Measurements from ENCODE around the gene UBE2D2. TPM values are rescaled to one million over a fixed set of nuclear protein-coding genes. Genes with fewer than 3 reads are reported as not detected.

The UBE2D2 gene
- total RNA-seq, 1 donor from 2014 or later = 127 TPM

DNA sequence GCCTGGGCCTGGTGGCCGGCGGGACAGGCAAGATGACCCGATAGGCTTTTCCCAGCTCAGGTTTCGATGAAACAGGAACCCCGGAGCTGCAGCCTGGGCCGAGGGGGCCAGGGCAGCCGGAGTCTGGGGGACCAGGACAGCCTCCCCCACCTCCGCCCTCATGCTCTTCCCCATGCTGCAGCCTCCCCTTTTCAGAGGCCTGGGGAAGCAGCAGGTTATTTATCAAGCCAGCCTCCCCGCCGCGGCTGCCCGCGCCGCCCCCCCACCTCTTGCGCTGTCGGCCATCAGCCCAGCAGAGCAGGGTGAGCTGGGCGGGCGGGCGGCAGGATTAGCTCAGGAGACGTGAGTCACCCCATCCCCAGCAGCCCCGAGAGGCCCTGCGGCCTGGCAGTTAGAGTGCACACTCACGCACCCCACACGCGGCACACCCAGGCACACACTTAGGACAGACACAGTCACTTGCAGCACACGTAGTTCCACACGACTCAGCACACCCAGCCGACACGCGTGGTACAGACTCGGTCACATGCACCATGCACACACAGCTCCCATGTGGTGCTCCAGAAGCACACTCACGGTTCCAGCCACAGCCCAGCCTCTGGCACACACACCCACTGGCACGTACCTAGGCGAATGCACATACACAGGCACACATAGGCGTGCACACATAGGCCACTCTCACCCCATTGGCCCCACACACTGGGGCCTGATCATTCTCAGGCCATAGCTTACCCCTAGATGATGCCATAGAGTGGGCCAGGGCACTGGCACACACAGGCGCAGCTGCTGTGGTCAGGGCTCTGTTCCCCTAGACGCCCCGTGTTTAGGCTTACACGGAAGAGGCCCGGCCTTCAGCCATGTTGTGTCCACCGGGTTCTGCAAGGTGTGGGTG, 100.0 kb downstream of the UBE2D2 start:
- Mint-ChIP-seq H3K27me3 (ENCODE audit: unreplicated experiment) (no peaks in the 10 kb centered on the region), H3K4me3 (ENCODE audit: unreplicated experiment) (peak overlapping the region; percentile 56), H3K36me3 (ENCODE audit: unreplicated experiment) (peaks cover 4% of the 10 kb centered on the region), H3K9me3 (ENCODE audit: unreplicated experiment) (no peaks in the 10 kb centered on the region), H3K4me1 (ENCODE audit: unreplicated experiment) (peaks cover 85% of the 10 kb centered on the region), H3K27ac (ENCODE audit: unreplicated experiment) (peak overlapping the region; percentile 95)
- peak; percentile 94 for DNase-seq (ENCODE audit: extremely low spot score, unreplicated experiment)
- TF ChIP-seq CTCF (IDR thresholded peaks at IDR 0.05) = no peak

GRCh38 chr5:139662617-139663016, 101.5 kb downstream of the UBE2D2 start:
- no peaks in the 10 kb centered on the region for H3K27me3 Mint-ChIP-seq (ENCODE audit: unreplicated experiment)
- peak overlapping the region; percentile 95 for H3K27ac Mint-ChIP-seq (ENCODE audit: unreplicated experiment)
- TF ChIP-seq CTCF (IDR thresholded peaks at IDR 0.05) = no peak
- DNase-seq (ENCODE audit: extremely low spot score, unreplicated experiment) = no peak
- H3K9me3 Mint-ChIP-seq (ENCODE audit: unreplicated experiment) = no peaks in the 10 kb centered on the region
- H3K36me3 Mint-ChIP-seq (ENCODE audit: unreplicated experiment) = no peaks in the 10 kb centered on the region
- peaks cover 85% of the 10 kb centered on the region for H3K4me1 Mint-ChIP-seq (ENCODE audit: unreplicated experiment)
- H3K4me3 Mint-ChIP-seq (ENCODE audit: unreplicated experiment) = no peak overlapping the region

DNA sequence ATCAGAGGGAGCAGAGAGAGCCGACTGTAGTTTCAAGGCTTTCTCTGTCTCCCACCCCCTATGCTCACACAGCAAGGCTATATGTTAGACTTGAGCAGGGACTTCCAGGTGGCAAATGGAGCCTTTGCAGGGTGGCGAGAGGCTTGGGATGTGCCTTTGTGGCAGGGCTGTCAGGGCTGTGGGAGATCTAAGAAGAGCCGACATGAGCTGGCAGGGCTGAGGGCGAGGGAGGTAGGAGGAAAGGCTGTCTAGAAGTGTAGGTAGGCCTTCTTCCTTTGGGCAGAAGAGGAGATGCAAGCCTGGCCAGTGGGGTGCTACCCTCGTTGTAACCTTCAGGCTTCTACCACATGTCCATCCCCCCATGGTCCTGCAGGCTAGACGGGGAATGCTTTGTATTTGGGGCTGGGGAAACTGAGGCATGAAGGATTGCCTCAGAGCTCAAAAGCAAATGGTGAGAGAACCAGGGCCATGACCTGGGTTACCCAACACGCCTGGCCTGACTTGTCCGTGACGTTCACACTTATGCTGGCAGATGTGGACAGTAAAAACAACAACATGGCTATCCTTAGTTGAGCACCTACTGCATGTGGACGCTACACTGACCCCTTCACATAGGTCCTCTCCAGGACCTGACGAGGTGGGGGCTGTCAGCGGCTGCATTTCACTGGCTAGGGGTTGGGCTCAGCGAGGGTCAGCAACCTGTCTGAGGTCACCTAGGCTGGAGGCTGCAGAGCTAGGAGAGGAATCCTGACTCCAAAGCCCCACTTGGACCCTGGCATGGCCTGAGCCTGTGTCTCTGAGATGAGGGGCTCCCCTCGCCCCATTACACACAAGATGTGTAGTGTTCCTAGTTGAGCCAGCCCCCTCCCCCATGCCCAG, 102.3 kb downstream of the UBE2D2 start:
- Mint-ChIP-seq H3K4me3 (ENCODE audit: unreplicated experiment) (no peak overlapping the region), H3K4me1 (ENCODE audit: unreplicated experiment) (peaks cover 83% of the 10 kb centered on the region), H3K9me3 (ENCODE audit: unreplicated experiment) (no peaks in the 10 kb centered on the region), H3K27ac (ENCODE audit: unreplicated experiment) (peak overlapping the region; percentile 60), H3K27me3 (ENCODE audit: unreplicated experiment) (no peaks in the 10 kb centered on the region), H3K36me3 (ENCODE audit: unreplicated experiment) (no peaks in the 10 kb centered on the region)
- no peak for DNase-seq (ENCODE audit: extremely low spot score, unreplicated experiment)
- TF ChIP-seq CTCF (IDR thresholded peaks at IDR 0.05) = no peak

DNA sequence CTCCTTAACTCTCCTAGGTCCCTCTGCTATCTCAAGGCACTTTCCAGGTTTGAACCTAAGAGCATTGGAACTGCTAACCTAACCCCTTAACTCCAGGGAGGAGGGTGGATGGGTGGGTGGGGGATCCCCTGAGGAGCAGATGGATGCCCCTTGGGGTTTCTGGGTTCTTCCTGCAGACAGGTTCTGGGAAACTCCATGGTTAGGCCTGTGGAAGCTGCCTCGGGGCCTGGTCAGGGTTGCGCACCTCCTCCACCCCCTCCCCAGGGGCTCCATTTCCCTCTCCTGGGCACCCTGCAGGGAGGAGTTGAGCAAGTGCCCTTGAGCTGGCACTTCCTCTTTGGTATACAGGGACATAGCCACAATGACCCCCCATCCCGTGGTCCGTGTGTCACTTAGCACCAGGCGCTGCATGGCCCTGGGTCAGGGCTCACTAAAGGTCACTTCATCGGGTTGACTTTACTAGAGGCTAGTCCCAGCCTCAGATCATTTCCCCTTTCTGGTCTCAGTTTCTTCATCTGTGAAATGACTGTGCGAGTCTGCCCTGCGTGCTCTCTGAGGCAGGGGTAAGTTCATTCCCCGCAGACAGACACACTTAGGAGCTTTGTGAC, 103.1 kb downstream of the UBE2D2 start:
- Mint-ChIP-seq H3K4me1 (ENCODE audit: unreplicated experiment) (peaks cover 83% of the 10 kb centered on the region), H3K27ac (ENCODE audit: unreplicated experiment) (peak overlapping the region; percentile 73), H3K36me3 (ENCODE audit: unreplicated experiment) (no peaks in the 10 kb centered on the region), H3K9me3 (ENCODE audit: unreplicated experiment) (no peaks in the 10 kb centered on the region), H3K4me3 (ENCODE audit: unreplicated experiment) (no peak overlapping the region), H3K27me3 (ENCODE audit: unreplicated experiment) (no peaks in the 10 kb centered on the region)
- DNase-seq (ENCODE audit: extremely low spot score, unreplicated experiment) = no peak
- TF ChIP-seq CTCF (IDR thresholded peaks at IDR 0.05) = no peak
